Ishikawa (cell line): ENCODE data around the gene RIPOR2.

Experiments used
- CEBPB ChIP-seq: IDR thresholded peaks from 2 replicates; pipeline ENCODE4 v1.6.1; 2012
- MAX ChIP-seq: IDR thresholded peaks from 2 replicates; pipeline ENCODE4 v1.6.1; 2012
- REST ChIP-seq: IDR thresholded peaks from 2 replicates; pipeline ENCODE4 v1.6.1; 2012; ENCODE audit warnings: low read depth, mild to moderate bottlenecking
- USF1 ChIP-seq: IDR thresholded peaks from 2 replicates; pipeline ENCODE4 v1.6.1; 2012

GRCh38 chr6:24900917-24901697, 34.7 kb downstream of the RIPOR2 start:
- TF ChIP-seq MAX (no peak), REST (no peak), USF1 (no peak), CEBPB (no peak)
